Epidermal melanocyte (primary cell): ENCODE results near the gene SPINT3.

Experiments used
- DNase-seq: peaks from one replicate; pipeline ENCODE4 v3.0.0; 2011; ENCODE audit warnings: low spot score; ENCODE audit not compliant: insufficient read length

SPINT3 gene

DNA sequence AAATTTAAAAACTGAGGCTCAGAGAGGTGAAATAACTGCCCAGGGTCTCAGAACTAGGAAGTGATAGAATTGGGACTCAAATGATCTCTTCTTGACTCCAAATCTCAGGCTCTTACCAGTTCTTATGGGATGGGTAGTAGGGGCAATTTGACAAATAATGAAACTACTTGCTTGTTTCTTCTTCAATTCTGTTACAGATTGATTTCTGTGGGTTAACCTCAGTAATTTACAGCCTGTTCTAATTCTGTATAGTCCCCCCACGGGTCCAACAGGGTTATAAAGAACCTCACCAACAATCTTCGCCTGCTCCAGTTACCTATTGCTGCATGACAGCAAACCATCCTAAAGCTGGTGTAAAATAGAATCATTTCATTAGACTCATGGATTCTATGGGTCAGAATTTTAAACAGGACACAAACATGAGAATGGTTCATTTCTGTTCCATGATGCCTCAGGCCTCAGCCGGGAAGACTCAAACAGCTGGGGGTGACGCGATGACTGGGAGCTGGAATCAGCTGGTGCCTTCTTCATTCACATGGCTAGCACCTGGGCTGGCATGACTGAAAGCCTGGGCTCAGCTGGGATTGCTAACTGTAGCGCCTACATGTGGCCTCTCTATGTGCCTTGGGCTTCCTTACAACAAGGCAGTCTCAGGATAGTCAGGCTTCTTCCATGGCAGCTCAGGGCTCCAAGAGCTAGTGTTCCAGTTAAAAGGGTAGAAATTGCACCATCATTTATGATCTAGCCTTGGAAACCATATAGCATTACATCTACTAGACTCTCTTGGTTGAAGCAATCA is 52.5 kb downstream of the SPINT3 start:
- no peak for DNase-seq
